ENCODE results near the gene PDE6A.

PDE6A gene

DNA sequence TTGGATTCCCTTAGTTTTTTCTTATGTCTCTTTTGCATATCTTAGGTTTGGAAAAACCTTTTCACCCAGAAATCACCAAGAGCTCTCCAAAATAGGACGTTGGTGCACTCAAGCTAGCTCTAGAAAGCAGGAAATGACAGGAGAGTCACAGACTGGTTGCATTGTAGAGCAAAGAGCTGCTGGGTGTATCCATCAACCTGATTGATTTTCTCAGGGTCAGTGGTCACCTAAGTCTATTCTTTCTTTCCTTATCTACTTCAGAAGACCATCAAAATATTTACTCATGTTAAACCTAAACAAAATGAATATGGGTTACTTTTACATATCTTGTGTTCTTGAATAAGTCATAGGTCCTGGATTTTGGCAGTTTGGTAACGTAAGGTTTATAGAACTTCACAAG lies 30.8 kb upstream of the PDE6A start:
- no peak overlapping the region for H3K4me3 ChIP-seq (ENCODE audit: low read depth, low read length)
- DNase-seq (ENCODE audit: low read depth): no peak
- TF ChIP-seq, protein P1, sequence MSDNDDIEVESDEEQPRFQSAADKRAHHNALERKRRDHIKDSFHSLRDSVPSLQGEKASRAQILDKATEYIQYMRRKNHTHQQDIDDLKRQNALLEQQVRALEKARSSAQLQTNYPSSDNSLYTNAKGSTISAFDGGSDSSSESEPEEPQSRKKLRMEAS (IDR thresholded peaks at IDR 0.05; ENCODE audit: low read depth, low read length): no peak
- TF ChIP-seq POLR2A (IDR thresholded peaks at IDR 0.05; ENCODE audit: extremely low read depth, insufficient read length): no peak
- TF ChIP-seq, protein P2, sequence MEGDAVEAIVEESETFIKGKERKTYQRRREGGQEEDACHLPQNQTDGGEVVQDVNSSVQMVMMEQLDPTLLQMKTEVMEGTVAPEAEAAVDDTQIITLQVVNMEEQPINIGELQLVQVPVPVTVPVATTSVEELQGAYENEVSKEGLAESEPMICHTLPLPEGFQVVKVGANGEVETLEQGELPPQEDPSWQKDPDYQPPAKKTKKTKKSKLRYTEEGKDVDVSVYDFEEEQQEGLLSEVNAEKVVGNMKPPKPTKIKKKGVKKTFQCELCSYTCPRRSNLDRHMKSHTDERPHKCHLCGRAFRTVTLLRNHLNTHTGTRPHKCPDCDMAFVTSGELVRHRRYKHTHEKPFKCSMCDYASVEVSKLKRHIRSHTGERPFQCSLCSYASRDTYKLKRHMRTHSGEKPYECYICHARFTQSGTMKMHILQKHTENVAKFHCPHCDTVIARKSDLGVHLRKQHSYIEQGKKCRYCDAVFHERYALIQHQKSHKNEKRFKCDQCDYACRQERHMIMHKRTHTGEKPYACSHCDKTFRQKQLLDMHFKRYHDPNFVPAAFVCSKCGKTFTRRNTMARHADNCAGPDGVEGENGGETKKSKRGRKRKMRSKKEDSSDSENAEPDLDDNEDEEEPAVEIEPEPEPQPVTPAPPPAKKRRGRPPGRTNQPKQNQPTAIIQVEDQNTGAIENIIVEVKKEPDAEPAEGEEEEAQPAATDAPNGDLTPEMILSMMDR (IDR thresholded peaks at IDR 0.05; ENCODE audit: low read depth, low read length): no peak
- TF ChIP-seq MYC (IDR thresholded peaks at IDR 0.05; ENCODE audit: low read depth, low read length): no peak

DNA sequence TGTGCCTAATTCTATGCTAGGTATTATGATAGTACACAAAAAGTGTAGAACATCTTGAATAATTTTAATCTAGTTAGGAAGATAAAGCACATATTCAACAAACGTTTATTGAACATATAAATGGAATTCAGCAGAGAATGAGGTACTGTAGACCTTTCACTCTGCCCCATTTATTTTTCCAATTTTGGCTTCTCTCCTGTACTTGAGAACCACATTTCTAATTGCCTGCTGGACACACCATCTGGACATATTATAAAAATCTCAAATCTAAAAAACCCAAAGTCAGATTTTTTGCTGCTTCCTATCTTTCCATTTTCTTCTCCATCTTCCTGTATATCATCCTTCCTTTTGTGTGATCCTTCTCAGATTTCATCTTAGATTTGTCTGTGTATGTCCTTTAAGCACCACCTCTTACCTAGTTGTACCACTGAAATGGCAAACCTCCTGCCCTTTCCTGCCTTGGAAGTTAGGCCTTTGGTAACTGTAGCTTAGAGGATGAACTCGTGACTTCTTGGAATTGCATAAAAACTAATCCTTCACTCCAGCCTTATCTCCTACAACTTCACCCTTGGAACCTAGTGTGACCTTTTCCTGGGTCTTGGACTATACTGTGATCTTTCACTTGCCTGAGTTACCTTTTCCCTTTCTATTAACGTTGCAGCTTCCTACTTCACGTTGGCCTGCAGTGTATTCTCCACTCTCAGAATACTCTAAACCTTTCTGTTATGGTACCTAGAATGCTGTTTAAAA lies 24.8 kb upstream of the PDE6A start:
- TF ChIP-seq, protein P1 (IDR thresholded peaks at IDR 0.05; ENCODE audit: low read depth, low read length): no peak
- TF ChIP-seq, protein P2 (IDR thresholded peaks at IDR 0.05; ENCODE audit: low read depth, low read length): no peak
- TF ChIP-seq MYC (IDR thresholded peaks at IDR 0.05; ENCODE audit: low read depth, low read length) (no peak), POLR2A (IDR thresholded peaks at IDR 0.05; ENCODE audit: extremely low read depth, insufficient read length) (no peak)
- no peak overlapping the region for H3K4me3 ChIP-seq (ENCODE audit: low read depth, low read length)
- DNase-seq (ENCODE audit: low read depth): no peak

DNA sequence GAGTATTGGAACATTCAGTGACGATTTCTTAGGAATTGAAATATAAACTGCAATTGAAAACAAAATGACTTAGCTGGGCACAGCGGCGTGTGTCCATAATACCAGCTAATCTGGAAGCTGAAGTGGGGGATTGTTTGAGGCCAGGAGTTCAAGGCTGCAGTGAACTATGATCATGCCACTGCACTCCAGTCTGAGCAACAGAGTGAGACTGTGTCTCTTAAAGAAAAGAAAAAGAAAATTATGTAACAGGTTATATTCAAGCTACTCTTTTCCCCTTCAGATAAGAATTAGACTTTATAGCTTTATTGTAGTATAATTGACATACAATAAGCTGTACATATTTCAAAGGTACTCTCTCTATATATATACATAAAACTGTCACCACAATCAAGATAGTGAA lies 22.4 kb upstream of the PDE6A start:
- no peak overlapping the region for H3K4me3 ChIP-seq (ENCODE audit: low read depth, low read length)
- DNase-seq (ENCODE audit: low read depth): no peak
- TF ChIP-seq, protein P1 (IDR thresholded peaks at IDR 0.05; ENCODE audit: low read depth, low read length): no peak
- TF ChIP-seq, protein P2 (IDR thresholded peaks at IDR 0.05; ENCODE audit: low read depth, low read length): no peak
- no peak for TF ChIP-seq MYC (IDR thresholded peaks at IDR 0.05; ENCODE audit: low read depth, low read length)

DNA sequence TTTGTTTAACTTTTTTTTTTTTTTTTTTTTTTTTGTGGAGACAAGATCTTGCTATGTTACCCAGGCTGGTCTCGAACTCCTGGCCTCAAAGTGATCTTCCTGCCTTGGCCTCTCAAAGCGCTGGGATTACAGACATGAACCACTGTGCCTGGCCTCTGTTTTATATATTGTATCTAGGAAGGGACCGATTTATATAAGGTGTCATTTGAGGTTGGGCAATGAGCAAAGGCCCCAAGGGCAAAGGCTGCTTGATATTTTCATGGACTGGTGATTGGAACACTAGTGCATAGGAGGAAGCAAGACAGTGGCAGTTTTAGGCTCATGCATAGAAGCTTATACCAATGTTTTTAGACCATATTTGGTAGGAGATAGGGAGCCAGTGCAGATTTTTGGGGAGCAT lies 19.1 kb upstream of the PDE6A start:
- no peak overlapping the region for H3K4me3 ChIP-seq (ENCODE audit: low read depth, low read length)

DNA sequence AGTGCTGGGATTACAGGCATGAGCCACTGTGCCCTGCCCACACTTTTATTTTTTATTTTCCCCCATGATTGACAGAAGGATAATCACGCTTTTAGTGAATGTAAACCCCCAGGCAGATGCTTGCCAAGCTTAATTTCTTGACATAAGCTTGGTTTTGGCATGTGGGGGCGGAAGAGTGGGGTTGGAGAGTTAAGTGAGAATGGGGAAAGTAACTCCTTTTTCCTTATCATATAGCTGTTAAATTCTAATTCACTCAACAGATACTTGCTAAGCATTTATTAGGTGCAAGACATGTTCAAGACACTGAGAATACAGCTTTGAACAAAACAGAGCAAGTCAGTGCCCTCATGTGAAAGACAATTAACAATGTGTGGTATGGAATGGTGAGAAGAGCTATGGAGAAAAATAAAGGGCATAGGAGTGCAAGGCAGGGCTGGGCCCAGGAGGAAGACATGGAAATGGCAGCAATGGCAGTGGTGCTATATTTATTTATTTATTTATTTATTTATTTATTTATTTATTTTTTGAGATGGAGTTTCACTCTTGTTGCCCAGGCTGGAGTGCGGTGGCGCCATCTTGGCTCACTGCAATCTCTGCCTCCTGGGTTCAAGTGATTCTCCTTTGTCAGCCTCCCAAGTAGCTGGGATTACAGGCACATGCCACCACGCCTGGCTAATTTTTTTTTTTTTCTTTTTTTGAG lies 18.2 kb upstream of the PDE6A start:
- no peak for TF ChIP-seq MYC (IDR thresholded peaks at IDR 0.05; ENCODE audit: low read depth, low read length)
- TF ChIP-seq, protein P1 (IDR thresholded peaks at IDR 0.05; ENCODE audit: low read depth, low read length): no peak
- TF ChIP-seq, protein P2 (IDR thresholded peaks at IDR 0.05; ENCODE audit: low read depth, low read length): no peak
- TF ChIP-seq POLR2A (IDR thresholded peaks at IDR 0.05; ENCODE audit: extremely low read depth, insufficient read length): no peak
- no peak for DNase-seq (ENCODE audit: low read depth)
- no peak overlapping the region for H3K4me3 ChIP-seq (ENCODE audit: low read depth, low read length)

More for the DNA sequence above, 19.1 kb upstream of the PDE6A start:
- no peak for TF ChIP-seq MYC (IDR thresholded peaks at IDR 0.05; ENCODE audit: low read depth, low read length)
- TF ChIP-seq POLR2A (IDR thresholded peaks at IDR 0.05; ENCODE audit: extremely low read depth, insufficient read length): no peak
- TF ChIP-seq, protein P2 (IDR thresholded peaks at IDR 0.05; ENCODE audit: low read depth, low read length): no peak
- TF ChIP-seq, protein P1 (IDR thresholded peaks at IDR 0.05; ENCODE audit: low read depth, low read length): no peak
- no peak for DNase-seq (ENCODE audit: low read depth)

All from NB4 (cell line).